WTC11 (cell line): ENCODE data around the gene CFAP100.

Experiments
- CREB1 ChIP-seq: sonication (generic); formaldehyde crosslinking; IDR thresholded peaks from 2 replicates; pipeline ENCODE4 v1.8.0; 2023; ENCODE audit warnings: mild to moderate bottlenecking, missing genetic modification reagents
- CREM ChIP-seq: sonication (generic); formaldehyde crosslinking; IDR thresholded peaks from 2 replicates; pipeline ENCODE4 v1.8.1; 2022; ENCODE audit warnings: mild to moderate bottlenecking, missing genetic modification reagents, moderate library complexity
- ETV6 ChIP-seq: sonication (generic); formaldehyde crosslinking; IDR thresholded peaks from 2 replicates; pipeline ENCODE4 v1.8.1; 2022; ENCODE audit warnings: mild to moderate bottlenecking, missing genetic modification reagents
- FOXJ3 ChIP-seq: sonication (generic); formaldehyde crosslinking; IDR thresholded peaks from 2 replicates; pipeline ENCODE4 v1.9.0; 2021; ENCODE audit warnings: missing genetic modification reagents, mild to moderate bottlenecking, borderline replicate concordance
- JAZF1 ChIP-seq: fragments of 250-450 bp; sonication (Bioruptor Pico); IDR thresholded peaks from 2 replicates; pipeline ENCODE4 v1.9.0; 2021; ENCODE audit warnings: moderate library complexity, mild to moderate bottlenecking, inconsistent platforms
- JUN ChIP-seq: sonication (generic); formaldehyde crosslinking; IDR thresholded peaks from 2 replicates; pipeline ENCODE4 v1.8.0; 2023; ENCODE audit warnings: mild to moderate bottlenecking, missing genetic modification reagents
- MXD4 ChIP-seq: fragments of 250-450 bp; sonication (Bioruptor Pico); IDR thresholded peaks from 2 replicates; pipeline ENCODE4 v1.8.0; 2021; ENCODE audit warnings: mild to moderate bottlenecking, moderate library complexity, borderline replicate concordance
- TF ChIP-seq, protein P1 (sequence below): fragments of 200-600 bp; IDR thresholded peaks from 2 replicates; pipeline ENCODE4 v1.8.0; 2022; ENCODE audit warnings: antibody characterized with exemption
- TF ChIP-seq, protein P2 (sequence below): sonication (generic); formaldehyde crosslinking; IDR thresholded peaks from 2 replicates; pipeline ENCODE4 v1.8.0; 2022; ENCODE audit warnings: mild to moderate bottlenecking, missing genetic modification reagents
- TF ChIP-seq, protein P3 (sequence below): sonication (generic); formaldehyde crosslinking; IDR thresholded peaks from 2 replicates; pipeline ENCODE4 v1.8.1; 2023; ENCODE audit warnings: mild to moderate bottlenecking, moderate library complexity, missing genetic modification reagents
- TF ChIP-seq, protein P4 (sequence below): sonication (generic); formaldehyde crosslinking; IDR thresholded peaks from 2 replicates; pipeline ENCODE4 v1.8.0; 2022; ENCODE audit warnings: mild to moderate bottlenecking, missing genetic modification reagents
- TF ChIP-seq, protein P5 (sequence below): sonication (generic); formaldehyde crosslinking; IDR thresholded peaks from 2 replicates; pipeline ENCODE4 v1.8.0; 2022; ENCODE audit warnings: missing genetic modification reagents
- TF ChIP-seq, protein P6 (sequence below): sonication (generic); formaldehyde crosslinking; IDR thresholded peaks from 2 replicates; pipeline ENCODE4 v1.8.0; 2022; ENCODE audit warnings: mild to moderate bottlenecking, missing genetic modification reagents

DNA sequence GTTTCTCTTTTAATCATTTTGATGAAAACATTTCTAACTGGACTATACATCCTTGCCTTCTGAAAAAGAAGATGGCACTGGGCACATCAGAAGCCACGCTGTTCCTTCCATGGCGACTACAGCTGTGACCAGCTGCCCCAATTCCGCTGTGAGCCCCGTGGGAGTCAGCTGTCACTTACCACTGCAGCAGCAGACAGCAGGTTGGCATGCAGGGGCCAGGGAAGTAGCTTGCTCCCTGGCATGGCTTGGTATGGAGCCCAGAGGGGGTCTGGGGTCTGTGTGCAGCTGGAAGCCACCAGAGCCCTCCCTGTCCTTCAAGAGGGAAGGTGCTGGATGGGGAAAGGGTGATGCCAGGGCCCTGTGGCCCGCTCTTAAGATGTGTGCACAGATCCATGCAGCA is 85.5 kb downstream of the CFAP100 start:
- TF ChIP-seq, protein P1, sequence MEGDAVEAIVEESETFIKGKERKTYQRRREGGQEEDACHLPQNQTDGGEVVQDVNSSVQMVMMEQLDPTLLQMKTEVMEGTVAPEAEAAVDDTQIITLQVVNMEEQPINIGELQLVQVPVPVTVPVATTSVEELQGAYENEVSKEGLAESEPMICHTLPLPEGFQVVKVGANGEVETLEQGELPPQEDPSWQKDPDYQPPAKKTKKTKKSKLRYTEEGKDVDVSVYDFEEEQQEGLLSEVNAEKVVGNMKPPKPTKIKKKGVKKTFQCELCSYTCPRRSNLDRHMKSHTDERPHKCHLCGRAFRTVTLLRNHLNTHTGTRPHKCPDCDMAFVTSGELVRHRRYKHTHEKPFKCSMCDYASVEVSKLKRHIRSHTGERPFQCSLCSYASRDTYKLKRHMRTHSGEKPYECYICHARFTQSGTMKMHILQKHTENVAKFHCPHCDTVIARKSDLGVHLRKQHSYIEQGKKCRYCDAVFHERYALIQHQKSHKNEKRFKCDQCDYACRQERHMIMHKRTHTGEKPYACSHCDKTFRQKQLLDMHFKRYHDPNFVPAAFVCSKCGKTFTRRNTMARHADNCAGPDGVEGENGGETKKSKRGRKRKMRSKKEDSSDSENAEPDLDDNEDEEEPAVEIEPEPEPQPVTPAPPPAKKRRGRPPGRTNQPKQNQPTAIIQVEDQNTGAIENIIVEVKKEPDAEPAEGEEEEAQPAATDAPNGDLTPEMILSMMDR: no peak
- TF ChIP-seq CREM: no peak
- TF ChIP-seq, protein P2, sequence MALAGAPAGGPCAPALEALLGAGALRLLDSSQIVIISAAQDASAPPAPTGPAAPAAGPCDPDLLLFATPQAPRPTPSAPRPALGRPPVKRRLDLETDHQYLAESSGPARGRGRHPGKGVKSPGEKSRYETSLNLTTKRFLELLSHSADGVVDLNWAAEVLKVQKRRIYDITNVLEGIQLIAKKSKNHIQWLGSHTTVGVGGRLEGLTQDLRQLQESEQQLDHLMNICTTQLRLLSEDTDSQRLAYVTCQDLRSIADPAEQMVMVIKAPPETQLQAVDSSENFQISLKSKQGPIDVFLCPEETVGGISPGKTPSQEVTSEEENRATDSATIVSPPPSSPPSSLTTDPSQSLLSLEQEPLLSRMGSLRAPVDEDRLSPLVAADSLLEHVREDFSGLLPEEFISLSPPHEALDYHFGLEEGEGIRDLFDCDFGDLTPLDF (CRISPR knock-in tag): no peak
- no peak for TF ChIP-seq JAZF1 (CRISPR knock-in tag)
- TF ChIP-seq, protein P3, sequence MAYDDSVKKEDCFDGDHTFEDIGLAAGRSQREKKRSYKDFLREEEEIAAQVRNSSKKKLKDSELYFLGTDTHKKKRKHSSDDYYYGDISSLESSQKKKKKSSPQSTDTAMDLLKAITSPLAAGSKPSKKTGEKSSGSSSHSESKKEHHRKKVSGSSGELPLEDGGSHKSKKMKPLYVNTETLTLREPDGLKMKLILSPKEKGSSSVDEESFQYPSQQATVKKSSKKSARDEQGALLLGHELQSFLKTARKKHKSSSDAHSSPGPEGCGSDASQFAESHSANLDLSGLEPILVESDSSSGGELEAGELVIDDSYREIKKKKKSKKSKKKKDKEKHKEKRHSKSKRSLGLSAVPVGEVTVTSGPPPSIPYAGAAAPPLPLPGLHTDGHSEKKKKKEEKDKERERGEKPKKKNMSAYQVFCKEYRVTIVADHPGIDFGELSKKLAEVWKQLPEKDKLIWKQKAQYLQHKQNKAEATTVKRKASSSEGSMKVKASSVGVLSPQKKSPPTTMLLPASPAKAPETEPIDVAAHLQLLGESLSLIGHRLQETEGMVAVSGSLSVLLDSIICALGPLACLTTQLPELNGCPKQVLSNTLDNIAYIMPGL (CRISPR knock-in tag): no peak
- TF ChIP-seq, protein P4, sequence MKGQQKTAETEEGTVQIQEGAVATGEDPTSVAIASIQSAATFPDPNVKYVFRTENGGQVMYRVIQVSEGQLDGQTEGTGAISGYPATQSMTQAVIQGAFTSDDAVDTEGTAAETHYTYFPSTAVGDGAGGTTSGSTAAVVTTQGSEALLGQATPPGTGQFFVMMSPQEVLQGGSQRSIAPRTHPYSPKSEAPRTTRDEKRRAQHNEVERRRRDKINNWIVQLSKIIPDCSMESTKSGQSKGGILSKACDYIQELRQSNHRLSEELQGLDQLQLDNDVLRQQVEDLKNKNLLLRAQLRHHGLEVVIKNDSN (CRISPR knock-in tag): no peak
- no peak for TF ChIP-seq FOXJ3 (CRISPR knock-in tag)
- TF ChIP-seq JUN (CRISPR knock-in tag): no peak
- TF ChIP-seq ETV6 (CRISPR knock-in tag): no peak
- TF ChIP-seq, protein P5, sequence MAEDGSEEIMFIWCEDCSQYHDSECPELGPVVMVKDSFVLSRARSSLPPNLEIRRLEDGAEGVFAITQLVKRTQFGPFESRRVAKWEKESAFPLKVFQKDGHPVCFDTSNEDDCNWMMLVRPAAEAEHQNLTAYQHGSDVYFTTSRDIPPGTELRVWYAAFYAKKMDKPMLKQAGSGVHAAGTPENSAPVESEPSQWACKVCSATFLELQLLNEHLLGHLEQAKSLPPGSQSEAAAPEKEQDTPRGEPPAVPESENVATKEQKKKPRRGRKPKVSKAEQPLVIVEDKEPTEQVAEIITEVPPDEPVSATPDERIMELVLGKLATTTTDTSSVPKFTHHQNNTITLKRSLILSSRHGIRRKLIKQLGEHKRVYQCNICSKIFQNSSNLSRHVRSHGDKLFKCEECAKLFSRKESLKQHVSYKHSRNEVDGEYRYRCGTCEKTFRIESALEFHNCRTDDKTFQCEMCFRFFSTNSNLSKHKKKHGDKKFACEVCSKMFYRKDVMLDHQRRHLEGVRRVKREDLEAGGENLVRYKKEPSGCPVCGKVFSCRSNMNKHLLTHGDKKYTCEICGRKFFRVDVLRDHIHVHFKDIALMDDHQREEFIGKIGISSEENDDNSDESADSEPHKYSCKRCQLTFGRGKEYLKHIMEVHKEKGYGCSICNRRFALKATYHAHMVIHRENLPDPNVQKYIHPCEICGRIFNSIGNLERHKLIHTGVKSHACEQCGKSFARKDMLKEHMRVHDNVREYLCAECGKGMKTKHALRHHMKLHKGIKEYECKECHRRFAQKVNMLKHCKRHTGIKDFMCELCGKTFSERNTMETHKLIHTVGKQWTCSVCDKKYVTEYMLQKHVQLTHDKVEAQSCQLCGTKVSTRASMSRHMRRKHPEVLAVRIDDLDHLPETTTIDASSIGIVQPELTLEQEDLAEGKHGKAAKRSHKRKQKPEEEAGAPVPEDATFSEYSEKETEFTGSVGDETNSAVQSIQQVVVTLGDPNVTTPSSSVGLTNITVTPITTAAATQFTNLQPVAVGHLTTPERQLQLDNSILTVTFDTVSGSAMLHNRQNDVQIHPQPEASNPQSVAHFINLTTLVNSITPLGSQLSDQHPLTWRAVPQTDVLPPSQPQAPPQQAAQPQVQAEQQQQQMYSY (CRISPR knock-in tag): no peak
- no peak for TF ChIP-seq CREB1 (CRISPR knock-in tag)
- TF ChIP-seq, protein P6, sequence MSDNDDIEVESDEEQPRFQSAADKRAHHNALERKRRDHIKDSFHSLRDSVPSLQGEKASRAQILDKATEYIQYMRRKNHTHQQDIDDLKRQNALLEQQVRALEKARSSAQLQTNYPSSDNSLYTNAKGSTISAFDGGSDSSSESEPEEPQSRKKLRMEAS: no peak
- TF ChIP-seq MXD4: no peak
